Activated naive CD8-positive, alpha-beta T cell treated with anti-CD3 and anti-CD28 coated beads for 36 hours (primary cell): ENCODE measurements around the gene FAM193A. TPM values are rescaled to one million over a fixed set of nuclear protein-coding genes. Genes with fewer than 3 reads are reported as not detected.
A peak's percentile ranks its signal among the peaks of the same experiment; 100 is the strongest.

Experiments used
- DNase-seq: peaks from one replicate; pipeline ENCODE4 v3.0.0; 2021
- H3K27ac Mint-ChIP-seq: one replicate; pipeline ENCODE4 v1.8.0; 2022; ENCODE audit warnings: mild to moderate bottlenecking, moderate library complexity, mixed read lengths
- H3K27me3 Mint-ChIP-seq: one replicate; pipeline ENCODE4 v1.8.0; 2022; ENCODE audit warnings: mild to moderate bottlenecking, mixed read lengths
- H3K36me3 Mint-ChIP-seq: one replicate; pipeline ENCODE4 v1.8.0; 2021; ENCODE audit warnings: mild to moderate bottlenecking, mixed read lengths
- H3K4me1 Mint-ChIP-seq: one replicate; pipeline ENCODE4 v1.8.0; 2021; ENCODE audit warnings: mixed read lengths
- H3K4me3 Mint-ChIP-seq: one replicate; pipeline ENCODE4 v1.8.0; 2022; ENCODE audit warnings: mild to moderate bottlenecking, moderate library complexity, mixed read lengths
- H3K9me3 Mint-ChIP-seq: one replicate; pipeline ENCODE4 v1.8.0; 2022; ENCODE audit warnings: mixed read lengths
- total RNA-seq, 2 experiments: library from RNA; stranded (reverse); gene quantifications; one replicate each; pipeline ENCODE4 v1.2.3, GENCODE V29; 2021

FAM193A gene
- total RNA-seq = 10 to 100 TPM; 18.9 TPM

DNA sequence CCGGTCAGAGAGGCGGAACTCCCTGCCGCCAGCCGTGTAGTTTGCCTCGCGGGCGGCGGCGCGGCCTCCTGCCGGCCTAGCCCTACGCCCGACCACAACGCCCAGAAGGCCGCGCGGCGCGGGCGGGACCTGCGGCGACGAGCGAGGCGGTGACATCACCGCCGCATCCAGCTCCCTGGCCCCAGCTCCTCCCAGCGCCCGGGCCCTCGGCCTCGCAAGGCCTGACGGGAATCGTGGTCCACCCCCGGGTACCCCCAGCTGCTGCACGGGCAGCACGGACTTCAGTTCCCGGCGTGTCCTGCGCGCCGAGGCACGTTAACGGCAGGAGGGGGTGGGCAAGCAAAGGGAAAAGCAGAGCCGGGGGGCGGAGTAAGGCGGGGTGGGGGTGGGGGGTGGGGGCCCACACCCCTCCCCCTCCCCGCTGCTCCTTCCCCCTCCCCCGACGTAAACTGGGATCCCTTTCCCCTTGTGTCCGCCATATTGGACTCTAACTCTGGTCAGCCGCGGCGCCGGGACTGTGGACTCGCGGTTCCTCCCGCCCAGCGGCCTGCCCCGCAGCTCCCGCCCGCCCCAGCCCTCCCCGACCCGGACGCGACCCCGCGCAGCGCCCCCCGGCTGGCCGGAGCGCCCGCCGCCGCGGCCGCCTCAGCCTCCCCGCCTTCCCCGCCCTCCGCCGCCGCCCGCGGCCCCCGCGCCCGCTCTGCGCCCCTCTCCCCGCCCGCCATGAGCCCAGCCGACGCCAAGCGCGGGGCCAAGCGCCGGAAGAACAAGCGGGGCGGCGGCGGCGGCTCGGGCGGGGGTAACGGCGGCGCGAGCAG lies at the start of gene FAM193A:
Gene FAM193A, plus strand, starts transcription at position 455 of the 818 bp plus-strand sequence. Its CDS starts 269 bp downstream, at position 724.
- Mint-ChIP-seq H3K4me1 (peaks cover 16% of the 10 kb centered on the region), H3K27ac (peak within 1 kb of the TSS; percentile 96), H3K4me3 (peak within 1 kb of the TSS; percentile 94), H3K36me3 (peaks cover 4% of the 10 kb centered on the region), H3K9me3 (no peaks in the 10 kb centered on the region), H3K27me3 (no peaks in the 10 kb centered on the region)
- peak; percentile 100 for DNase-seq

- DNase-seq = no peak
- peak overlapping the region; percentile 14 for H3K4me3 Mint-ChIP-seq
- H3K27me3 Mint-ChIP-seq = no peaks in the 10 kb centered on the region
- H3K27ac Mint-ChIP-seq = peak overlapping the region; percentile 54
- peaks cover 33% of the 10 kb centered on the region for H3K36me3 Mint-ChIP-seq
- H3K4me1 Mint-ChIP-seq = peaks cover 69% of the 10 kb centered on the region
- no peaks in the 10 kb centered on the region for H3K9me3 Mint-ChIP-seq
These were observed 49.5 kb upstream of the FAM193A start for GRCh38 chr4:2486981-2487380.

DNA sequence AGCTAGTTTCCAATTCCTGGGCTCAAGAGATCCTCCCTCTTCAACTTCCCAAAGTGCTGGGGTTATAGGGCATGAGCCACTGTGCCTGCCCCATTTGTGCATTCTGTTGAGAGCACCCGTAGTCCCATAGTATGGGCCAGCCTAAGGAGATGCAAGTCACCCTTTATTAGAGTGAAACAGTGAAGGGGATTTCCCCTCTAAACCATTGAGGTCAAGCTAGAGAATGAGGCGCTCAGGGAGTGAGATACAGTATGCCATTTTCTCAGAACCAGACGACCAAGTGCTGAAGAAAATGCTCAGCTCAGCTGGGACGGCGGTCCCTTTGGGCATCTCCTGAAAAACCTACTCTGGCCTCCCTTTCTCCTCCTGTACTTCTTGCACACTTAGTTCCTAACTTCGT lies 48.8 kb upstream of the FAM193A start:
- H3K9me3 Mint-ChIP-seq = no peaks in the 10 kb centered on the region
- H3K4me1 Mint-ChIP-seq = peaks cover 67% of the 10 kb centered on the region
- no peak overlapping the region for H3K4me3 Mint-ChIP-seq
- H3K27ac Mint-ChIP-seq = peak overlapping the region; percentile 31
- peaks cover 37% of the 10 kb centered on the region for H3K36me3 Mint-ChIP-seq
- DNase-seq = no peak
- H3K27me3 Mint-ChIP-seq = no peaks in the 10 kb centered on the region

GRCh38 chr4:2489081-2489805 lies 47.2 kb upstream of the FAM193A start:
- no peak for DNase-seq
- H3K4me3 Mint-ChIP-seq = no peak overlapping the region
- peak overlapping the region; percentile 73 for H3K27ac Mint-ChIP-seq
- H3K9me3 Mint-ChIP-seq = no peaks in the 10 kb centered on the region
- peaks cover 40% of the 10 kb centered on the region for H3K36me3 Mint-ChIP-seq
- no peaks in the 10 kb centered on the region for H3K27me3 Mint-ChIP-seq
- H3K4me1 Mint-ChIP-seq = peaks cover 58% of the 10 kb centered on the region

DNA sequence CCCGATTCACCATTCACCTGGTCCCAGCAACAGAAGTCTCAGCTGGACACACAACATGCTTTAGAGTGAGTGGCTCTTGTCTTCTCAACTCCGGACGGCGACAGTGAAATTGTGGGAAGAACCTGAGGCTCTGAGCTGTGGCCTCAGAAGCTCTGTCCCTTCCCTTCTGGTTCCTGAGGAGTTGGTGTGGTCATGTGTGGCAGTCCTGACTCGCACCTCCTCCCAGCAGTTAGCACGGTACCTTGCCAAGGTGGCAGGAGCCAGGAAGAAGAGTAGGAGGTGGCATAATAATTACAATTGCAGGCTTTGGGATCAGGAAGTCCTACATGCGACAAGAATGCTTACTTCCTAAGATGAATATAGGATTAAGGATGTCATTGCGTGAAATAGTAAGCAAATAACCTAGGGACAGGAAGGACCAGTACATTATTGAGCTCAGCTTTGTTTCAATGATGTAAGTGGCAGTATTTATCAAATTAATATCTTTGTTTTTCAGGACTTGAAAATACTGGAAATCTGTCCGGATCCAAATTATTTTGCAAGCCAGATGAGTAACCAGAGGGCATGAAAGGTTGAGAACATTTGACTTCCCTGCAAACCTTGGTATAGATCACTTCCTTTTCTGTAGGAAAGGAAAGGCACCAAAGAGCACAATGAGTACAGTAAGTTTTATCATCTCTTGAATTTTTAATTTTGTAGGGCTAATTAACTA lies 46.5 kb upstream of the FAM193A start:
- Mint-ChIP-seq H3K4me1 (peaks cover 51% of the 10 kb centered on the region), H3K27me3 (no peaks in the 10 kb centered on the region), H3K9me3 (no peaks in the 10 kb centered on the region), H3K27ac (peak overlapping the region; percentile 73), H3K36me3 (peaks cover 40% of the 10 kb centered on the region), H3K4me3 (no peak overlapping the region)
- no peak for DNase-seq

DNA sequence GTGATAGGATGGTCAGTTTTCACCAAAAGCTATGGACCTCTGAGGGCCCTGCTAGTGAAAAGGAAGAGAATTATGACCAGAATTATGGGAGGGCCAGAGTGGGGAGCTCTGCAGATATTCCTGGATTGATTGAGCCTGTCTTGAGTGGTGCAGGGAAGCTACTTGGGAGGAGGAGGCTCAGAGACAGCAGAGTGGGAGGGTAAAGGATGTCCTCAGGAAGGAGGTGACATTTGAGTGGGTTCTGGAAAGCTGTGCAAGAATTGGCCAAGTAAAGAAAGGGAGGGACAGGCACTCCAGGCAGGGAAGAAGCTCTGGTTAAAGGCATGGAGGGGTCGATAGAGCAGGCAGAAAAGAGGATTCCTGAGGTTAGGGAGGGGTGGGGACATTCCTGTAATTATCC lies 43.5 kb upstream of the FAM193A start:
- Mint-ChIP-seq H3K36me3 (peaks cover 42% of the 10 kb centered on the region), H3K27me3 (no peaks in the 10 kb centered on the region), H3K9me3 (no peaks in the 10 kb centered on the region)

GRCh38 chr4:2494992-2495391 lies 41.5 kb upstream of the FAM193A start:
- H3K27ac Mint-ChIP-seq = no peak overlapping the region
- no peaks in the 10 kb centered on the region for H3K27me3 Mint-ChIP-seq
- no peak overlapping the region for H3K4me3 Mint-ChIP-seq
- peaks cover 36% of the 10 kb centered on the region for H3K36me3 Mint-ChIP-seq
- H3K9me3 Mint-ChIP-seq = no peaks in the 10 kb centered on the region
- peaks cover 18% of the 10 kb centered on the region for H3K4me1 Mint-ChIP-seq
- no peak for DNase-seq

More for the DNA sequence above, 43.5 kb upstream of the FAM193A start:
- H3K27ac Mint-ChIP-seq = peak overlapping the region; percentile 10
- no peak for DNase-seq
- H3K4me1 Mint-ChIP-seq = peaks cover 27% of the 10 kb centered on the region
- no peak overlapping the region for H3K4me3 Mint-ChIP-seq

DNA sequence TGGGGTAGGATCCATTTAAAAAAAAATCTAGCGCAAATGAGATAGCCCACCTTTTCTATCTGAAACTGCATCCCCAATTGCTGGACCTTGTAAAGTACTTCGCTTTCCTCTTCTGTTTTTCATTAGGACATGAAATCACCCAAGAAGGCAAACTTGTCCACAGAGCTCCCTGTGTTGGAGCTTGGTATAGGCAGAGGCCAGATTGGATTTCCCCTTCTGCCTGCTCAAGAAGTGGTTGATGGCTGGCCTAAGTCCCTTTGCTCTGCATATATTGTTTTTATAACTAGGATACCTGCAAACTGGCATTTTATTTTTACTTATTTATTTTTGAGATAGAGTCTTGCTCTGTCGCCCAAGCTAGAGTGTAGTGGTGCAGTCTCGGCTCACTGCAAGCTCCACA lies 39.1 kb upstream of the FAM193A start:
- DNase-seq = no peak
- no peak overlapping the region for H3K4me3 Mint-ChIP-seq
- peaks cover 40% of the 10 kb centered on the region for H3K36me3 Mint-ChIP-seq
- H3K9me3 Mint-ChIP-seq = no peaks in the 10 kb centered on the region
- no peaks in the 10 kb centered on the region for H3K27me3 Mint-ChIP-seq
- H3K4me1 Mint-ChIP-seq = peaks cover 13% of the 10 kb centered on the region
- no peak overlapping the region for H3K27ac Mint-ChIP-seq

DNA sequence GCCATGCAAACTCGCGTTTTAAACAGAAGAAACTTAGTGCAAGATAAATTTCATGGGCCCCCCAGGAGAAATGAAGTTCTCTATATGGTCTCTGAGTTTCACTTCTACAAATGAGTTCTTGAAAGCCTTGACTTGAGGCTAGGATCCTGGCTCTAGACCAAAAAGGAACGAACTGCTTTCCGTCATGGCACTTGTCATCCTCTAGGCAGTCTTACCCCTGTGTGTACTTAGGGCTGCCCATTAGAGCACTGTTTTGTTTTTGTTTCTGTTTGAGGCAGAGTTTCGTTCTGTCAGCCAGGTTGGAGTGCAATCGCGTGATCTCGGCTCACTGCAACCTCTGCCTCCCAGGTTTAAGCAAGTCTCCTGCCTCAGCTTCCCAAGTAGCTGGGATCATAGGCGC lies 38.5 kb upstream of the FAM193A start:
- no peaks in the 10 kb centered on the region for H3K27me3 Mint-ChIP-seq
- H3K9me3 Mint-ChIP-seq = no peaks in the 10 kb centered on the region
- H3K4me1 Mint-ChIP-seq = peaks cover 7% of the 10 kb centered on the region
- peaks cover 34% of the 10 kb centered on the region for H3K36me3 Mint-ChIP-seq
- DNase-seq = no peak
- H3K27ac Mint-ChIP-seq = peak overlapping the region; percentile 12
- no peak overlapping the region for H3K4me3 Mint-ChIP-seq

- Mint-ChIP-seq H3K4me3 (no peak overlapping the region), H3K27me3 (no peaks in the 10 kb centered on the region), H3K27ac (peak overlapping the region; percentile 31), H3K4me1 (peaks cover 7% of the 10 kb centered on the region), H3K9me3 (no peaks in the 10 kb centered on the region), H3K36me3 (peaks cover 30% of the 10 kb centered on the region)
- DNase-seq = no peak
These were observed 35.9 kb upstream of the FAM193A start for GRCh38 chr4:2500547-2500946.

DNA sequence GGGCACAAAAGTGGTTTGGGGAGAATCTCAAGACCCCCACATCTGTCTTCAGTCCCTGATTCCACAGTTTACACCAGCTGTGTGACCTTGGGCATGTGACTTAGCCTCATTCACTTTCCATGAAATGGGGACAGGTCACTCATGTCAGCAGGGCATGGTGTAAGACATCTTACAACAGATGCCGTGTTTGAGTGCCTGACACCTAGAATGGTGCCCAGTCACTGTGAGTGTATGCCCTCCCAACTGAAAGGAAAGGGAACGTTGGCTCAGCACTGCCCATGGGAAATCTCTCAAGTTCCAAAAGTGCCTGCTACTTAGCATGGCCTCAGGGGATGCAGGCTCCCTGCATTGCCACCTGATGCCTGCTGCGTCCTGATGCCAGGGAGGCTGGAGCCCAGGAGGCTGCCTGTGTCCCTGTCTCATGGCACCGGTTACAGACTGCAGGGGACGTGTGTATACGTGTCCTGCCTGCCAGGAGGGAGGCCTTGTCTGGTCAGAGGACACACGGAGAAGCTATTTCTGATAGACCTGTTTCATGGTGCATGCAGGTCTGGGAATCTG lies 35.3 kb upstream of the FAM193A start:
- H3K36me3 Mint-ChIP-seq = peaks cover 30% of the 10 kb centered on the region
- no peaks in the 10 kb centered on the region for H3K9me3 Mint-ChIP-seq
- H3K4me1 Mint-ChIP-seq = peaks cover 7% of the 10 kb centered on the region
- no peak overlapping the region for H3K27ac Mint-ChIP-seq
- H3K4me3 Mint-ChIP-seq = no peak overlapping the region
- no peaks in the 10 kb centered on the region for H3K27me3 Mint-ChIP-seq
- DNase-seq = no peak

DNA sequence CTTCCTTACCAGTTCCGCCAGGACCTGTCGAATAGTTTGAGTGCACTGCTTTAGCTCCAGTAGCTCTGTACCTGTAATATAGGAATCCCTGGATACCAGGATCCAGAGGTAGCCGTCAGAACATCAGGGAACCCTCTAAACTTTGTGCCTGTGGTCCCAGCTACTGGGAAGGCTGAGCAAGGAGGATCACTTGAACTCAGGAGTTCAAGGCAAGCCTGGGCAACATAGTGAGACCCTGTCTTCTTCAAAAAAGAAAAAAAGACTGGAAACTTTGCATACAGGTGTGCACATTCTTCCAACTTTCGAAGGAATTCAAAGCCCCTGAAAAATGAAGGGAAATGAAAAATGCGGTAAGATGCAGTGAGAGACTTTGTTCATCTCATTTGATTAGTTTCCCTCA lies 32.6 kb upstream of the FAM193A start:
- H3K4me1 Mint-ChIP-seq = peaks cover 8% of the 10 kb centered on the region
- no peak overlapping the region for H3K27ac Mint-ChIP-seq
- no peak for DNase-seq
- H3K27me3 Mint-ChIP-seq = no peaks in the 10 kb centered on the region
- peaks cover 28% of the 10 kb centered on the region for H3K36me3 Mint-ChIP-seq
- no peak overlapping the region for H3K4me3 Mint-ChIP-seq
- H3K9me3 Mint-ChIP-seq = no peaks in the 10 kb centered on the region

- DNase-seq = no peak
- Mint-ChIP-seq H3K36me3 (peaks cover 14% of the 10 kb centered on the region), H3K27me3 (no peaks in the 10 kb centered on the region), H3K4me3 (no peak overlapping the region), H3K9me3 (no peaks in the 10 kb centered on the region), H3K4me1 (peaks cover 11% of the 10 kb centered on the region), H3K27ac (no peak overlapping the region)
These were observed 29.2 kb upstream of the FAM193A start for GRCh38 chr4:2507259-2507658.

DNA sequence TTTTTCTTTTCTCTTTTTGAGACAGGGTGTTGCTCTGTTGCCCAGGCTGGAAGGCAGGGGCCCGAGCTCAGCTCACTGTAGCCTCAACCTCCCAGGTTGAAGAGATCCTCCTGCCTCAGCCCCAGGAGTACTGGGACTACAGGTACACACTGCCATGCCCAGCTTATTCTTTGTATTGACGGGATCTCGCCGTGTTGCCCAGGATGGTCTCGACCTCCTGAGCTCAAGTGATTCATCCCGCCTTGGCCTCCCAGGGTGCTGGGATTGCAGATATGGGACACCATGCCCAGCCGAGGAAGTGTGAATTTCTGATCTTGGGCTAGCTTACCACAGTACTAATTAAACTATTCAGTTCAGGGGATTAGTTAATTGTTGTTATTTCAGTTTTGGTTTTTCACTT lies 28.6 kb upstream of the FAM193A start:
- DNase-seq = no peak
- Mint-ChIP-seq H3K27me3 (no peaks in the 10 kb centered on the region), H3K36me3 (peaks cover 15% of the 10 kb centered on the region), H3K27ac (no peak overlapping the region), H3K9me3 (no peaks in the 10 kb centered on the region), H3K4me1 (peaks cover 11% of the 10 kb centered on the region), H3K4me3 (no peak overlapping the region)
